Measurements from ENCODE around the gene PPM1B.

GRCh38 chr2:44212302-44212701 lies 43.6 kb downstream of the PPM1B start:
- TF ChIP-seq POLR2AphosphoS5 (IDR thresholded peaks at IDR 0.05; ENCODE audit: insufficient read depth, low read depth, low read length) (no peak), POLR2A (IDR thresholded peaks at IDR 0.05; ENCODE audit: low read depth, low read length) (no peak), CTCF (IDR thresholded peaks at IDR 0.05; ENCODE audit: extremely low read depth in 1 of 2, insufficient read depth in 1 of 2, low read depth in 1 of 2, low read length in 2 of 2) (no peak)
- TF ChIP-seq, protein P1, sequence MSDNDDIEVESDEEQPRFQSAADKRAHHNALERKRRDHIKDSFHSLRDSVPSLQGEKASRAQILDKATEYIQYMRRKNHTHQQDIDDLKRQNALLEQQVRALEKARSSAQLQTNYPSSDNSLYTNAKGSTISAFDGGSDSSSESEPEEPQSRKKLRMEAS (IDR thresholded peaks at IDR 0.05; ENCODE audit: insufficient read depth, insufficient read length): no peak

Data from endothelial cell of umbilical vein (primary cell).